Left lung (tissue), 10 donors: Measurements from ENCODE around the gene C5orf46. TPM values are rescaled to one million over a fixed set of nuclear protein-coding genes. Genes with fewer than 3 reads are reported as not detected.
"Not testable (repeated sequence)": the region's sequence is repeated elsewhere in the genome, so short reads cannot be mapped to it uniquely, and the experiment has no call there.

Experiments
- ATAC-seq: fragments of 200-7000 bp; cut with Tn5 transposase; one replicate; pipeline ENCODE4 v1.9.1; 2020; ENCODE audit warnings: moderate library complexity
- DNase-seq, 4 donors: peaks; one replicate each; pipeline ENCODE4 v3.0.0-alpha.2; 2013 to 2020
- H3K27ac ChIP-seq, 2 donors: fragments of 200-600 bp; sonication (generic) in 1 of 2; one replicate each; pipeline versions ENCODE4 v1.5.0 to v1.8.0; 2020 to 2021
- H3K27me3 ChIP-seq, 2 donors: fragments of 200-600 bp; sonication (generic) in 1 of 2; one replicate each; pipeline versions ENCODE4 v1.5.0 to v1.8.0; 2020 to 2021
- H3K36me3 ChIP-seq, 2 donors: fragments of 200-600 bp; sonication (generic) in 1 of 2; one replicate each; pipeline versions ENCODE4 v1.5.0 to v1.8.0; 2020 to 2021
- H3K4me1 ChIP-seq, 2 donors: fragments of 200-600 bp; one replicate each; pipeline ENCODE4 v1.8.0; 2021
- H3K4me3 ChIP-seq, 2 donors: fragments of 200-600 bp; sonication (generic) in 1 of 2; one replicate each; pipeline versions ENCODE4 v1.5.0 to v1.8.0; 2020 to 2021; ENCODE audit warnings: mild to moderate bottlenecking in 1 of 2
- H3K9me3 ChIP-seq, 2 donors: fragments of 200-600 bp; sonication (generic) in 1 of 2; one replicate each; pipeline versions ENCODE4 v1.5.0 to v1.8.0; 2020 to 2021
- CTCF ChIP-seq, 2 donors: fragments of 200-600 bp; sonication (generic) in 1 of 2; IDR thresholded peaks; one replicate each; pipeline versions ENCODE4 v1.5.0 to v1.8.0; 2021; ENCODE audit warnings: antibody characterized with exemption in 2 of 2
- intact Hi-C, 2 donors: fragments of 100-400 bp; cut with DNase I; formaldehyde crosslinking; loops; one replicate each; pipeline versions ENCODE4 v1.11.2 to v1.14.2; 2022
- polyA plus RNA-seq, 6 donors: library from polyadenylated mRNA; unstranded; fragments of 120-200 nt; gene quantifications; one replicate each; pipeline ENCODE4 v1.2.1, GENCODE V29; 2013; ENCODE audit not compliant: insufficient read length in 6 of 6
- total RNA-seq, 2 donors: library from RNA; stranded (reverse); fragmentation: NEBNext Ultra II Directional; extraction: Animal tissue kit (Norgen Biotek cat#: 25700); gene quantifications; one replicate each; pipeline ENCODE4 v1.2.1, GENCODE V29; 2021
- donor health status: DM: no; HTN: yes; CAD: no.
- donor health status: DM: no; HTN: no; CAD: no.

Gene C5orf46
- total and polyA plus RNA-seq, 8 donors: 0.50 to 3.0 (median 1.3) TPM; not detected in 2

- ATAC-seq (no peak), DNase-seq (no peak)
- Histone ChIP-seq H3K9me3 (no peaks in the 10 kb centered on the region), H3K4me1 (no peaks in the 10 kb centered on the region), H3K36me3 (no peaks in the 10 kb centered on the region), H3K27me3 (no peaks in the 10 kb centered on the region), H3K27ac (no peak overlapping the region), H3K4me3 (no peak overlapping the region)
- no peak for TF ChIP-seq CTCF (IDR thresholded peaks at IDR 0.05)
- intact Hi-C loops: no loop called here
Observed at GRCh38 chr5:147876626-147877025, 29.7 kb downstream of the C5orf46 start.

- Histone ChIP-seq H3K9me3 (no peaks in the 10 kb centered on the region), H3K4me1 (no peaks in the 10 kb centered on the region), H3K27me3 (no peaks in the 10 kb centered on the region), H3K4me3 (no peak overlapping the region), H3K36me3 (no peaks in the 10 kb centered on the region), H3K27ac (no peak overlapping the region)
- DNase-seq: no peak
- intact Hi-C loops: no loop called here
- no peak for ATAC-seq
- TF ChIP-seq CTCF (IDR thresholded peaks at IDR 0.05): no peak
Observed at GRCh38 chr5:147876141-147876540, 30.2 kb downstream of the C5orf46 start.

- Histone ChIP-seq H3K4me1 (no peaks in the 10 kb centered on the region), H3K9me3 (no peaks in the 10 kb centered on the region), H3K4me3 (no peak overlapping the region), H3K27ac (no peak overlapping the region), H3K27me3 (no peaks in the 10 kb centered on the region), H3K36me3 (no peaks in the 10 kb centered on the region)
- intact Hi-C loops: no loop called here
- no peak for ATAC-seq
- DNase-seq: no peak
- TF ChIP-seq CTCF (IDR thresholded peaks at IDR 0.05): no peak
Observed at GRCh38 chr5:147874910-147875367, 31.4 kb downstream of the C5orf46 start.

GRCh38 chr5:147874118-147874875 is 32.0 kb downstream of the C5orf46 start:
- H3K4me1 ChIP-seq, DNase-seq, H3K27ac ChIP-seq, H3K9me3 ChIP-seq, ATAC-seq, H3K27me3 ChIP-seq, H3K36me3 ChIP-seq, intact Hi-C loops, H3K4me3 ChIP-seq: not testable (repeated sequence)

GRCh38 chr5:147872744-147873435 is 33.4 kb downstream of the C5orf46 start:
- ATAC-seq, H3K27ac ChIP-seq, DNase-seq, H3K9me3 ChIP-seq, H3K27me3 ChIP-seq, H3K4me1 ChIP-seq, intact Hi-C loops, H3K4me3 ChIP-seq, H3K36me3 ChIP-seq: not testable (repeated sequence)

- ATAC-seq, H3K4me3 ChIP-seq: not testable (repeated sequence)
Observed at GRCh38 chr5:147871980-147872549, 34.3 kb downstream of the C5orf46 start.

GRCh38 chr5:147869892-147870291 is 36.4 kb downstream of the C5orf46 start:
- ATAC-seq, H3K27ac ChIP-seq, H3K4me1 ChIP-seq, intact Hi-C loops, H3K36me3 ChIP-seq, H3K4me3 ChIP-seq, H3K27me3 ChIP-seq, H3K9me3 ChIP-seq, DNase-seq: not testable (repeated sequence)

More at GRCh38 chr5:147871980-147872549, 34.3 kb downstream of the C5orf46 start:
- H3K27me3 ChIP-seq, intact Hi-C loops, H3K4me1 ChIP-seq, H3K36me3 ChIP-seq, H3K27ac ChIP-seq, H3K9me3 ChIP-seq, DNase-seq: not testable (repeated sequence)
